NCI-H187 (cell line): ENCODE data around the gene ADAM12.

Experiments used
- DNase-seq, 2 experiments: peaks; one replicate each; lab custom pipeline; 2025; lab: John Stamatoyannopoulos, UW

The ADAM12 gene

GRCh38 chr10:126083009-126083408, 305.3 kb downstream of the ADAM12 start:
- DNase-seq, result no peak

- DNase-seq, result no peak
Measured at GRCh38 chr10:126081841-126082466, 306.3 kb downstream of the ADAM12 start.

- no peak for DNase-seq
Measured at GRCh38 chr10:126080879-126081411, 307.3 kb downstream of the ADAM12 start.

- no peak for DNase-seq
Measured at GRCh38 chr10:126080291-126080825, 307.9 kb downstream of the ADAM12 start.

- DNase-seq, result no peak
Measured at GRCh38 chr10:126075009-126075408, 313.3 kb downstream of the ADAM12 start.

- DNase-seq, result no peak
Measured at GRCh38 chr10:126074291-126074690, 314.0 kb downstream of the ADAM12 start.

- DNase-seq, result no peak
Measured at GRCh38 chr10:126073606-126074005, 314.7 kb downstream of the ADAM12 start.

GRCh38 chr10:126072622-126073021, 315.7 kb downstream of the ADAM12 start:
- no peak for DNase-seq

GRCh38 chr10:126070476-126071215, 317.6 kb downstream of the ADAM12 start:
- DNase-seq, result no peak

- no peak for DNase-seq
Measured at GRCh38 chr10:126068322-126068721, 320.0 kb downstream of the ADAM12 start.

GRCh38 chr10:126066456-126066855, 321.8 kb downstream of the ADAM12 start:
- no peak for DNase-seq

- no peak for DNase-seq
Measured at GRCh38 chr10:126065751-126066377, 322.4 kb downstream of the ADAM12 start.

- no peak for DNase-seq
Measured at GRCh38 chr10:126064512-126064911, 323.8 kb downstream of the ADAM12 start.

GRCh38 chr10:126063353-126063791, 324.9 kb downstream of the ADAM12 start:
- no peak for DNase-seq

GRCh38 chr10:126062131-126063032, 325.9 kb downstream of the ADAM12 start:
- DNase-seq, result no peak

GRCh38 chr10:126061526-126061925, 326.8 kb downstream of the ADAM12 start:
- no peak for DNase-seq

- DNase-seq, result no peak
Measured at GRCh38 chr10:126060261-126060931, 327.9 kb downstream of the ADAM12 start.

- DNase-seq, result no peak
Measured at GRCh38 chr10:126059076-126059826, 329.0 kb downstream of the ADAM12 start.

- no peak for DNase-seq
Measured at GRCh38 chr10:126058507-126058906, 329.8 kb downstream of the ADAM12 start.

- no peak for DNase-seq
Measured at GRCh38 chr10:126058104-126058503, 330.2 kb downstream of the ADAM12 start.
